SK-N-SH (cell line): ENCODE results near the gene ATP6V1G1. TPM values are rescaled to one million over a fixed set of nuclear protein-coding genes. Genes with fewer than 3 reads are reported as not detected.

Experiments used
- CTCF ChIA-PET: fragments of 300-600, 350-600 bp; formaldehyde crosslinking; extraction: SDS; loops from one replicate; lab custom pipeline; 2021; lab: Yijun Ruan, JAX
- POLR2A ChIA-PET: fragments of 350-600 bp; sonication (Branson Sonifier 250); formaldehyde crosslinking; extraction: SDS; loops from one replicate; lab custom pipeline; 2020; ENCODE audit warnings: antibody characterized with exemption, inconsistent platforms; lab: Yijun Ruan, JAX
- DNase-seq: peaks from one replicate; pipeline ENCODE4 v3.0.0; 2012
- H2AFZ ChIP-seq: fragments of 200-600 bp; sonication (generic); 2 replicates; pipeline ENCODE4 v1.8.1; 2016; ENCODE audit warnings: antibody characterized with exemption, mild to moderate bottlenecking, low read depth
- H3F3A ChIP-seq: fragments of 200-600 bp; sonication (generic); replicated peaks from 2 replicates; pipeline ENCODE3; 2016; ENCODE audit warnings: antibody characterized with exemption, mild to moderate bottlenecking; ENCODE audit not compliant: insufficient read depth
- H3K27ac ChIP-seq, 2 experiments: fragments of 200-500 bp in 1 of 2; fragments of 200-600 bp in 1 of 2; sonication (Bioruptor generic) in 1 of 2; sonication (generic), shearing (Covaris generic) in 1 of 2; 2 replicates each; pipeline versions ENCODE4 v1.5.1 to v1.6.1; 2014 to 2016; ENCODE audit warnings: low read depth in 2 of 2, inconsistent platforms in 1 of 2, low read length in 1 of 2, mild to moderate bottlenecking in 1 of 2, mixed read lengths in 1 of 2
- H3K27me3 ChIP-seq: fragments of 200-600 bp; sonication (generic), shearing (Covaris generic); 2 replicates; pipeline ENCODE4 v1.6.1; 2016; ENCODE audit warnings: mixed run types; ENCODE audit not compliant: insufficient read depth
- H3K36me3 ChIP-seq, 2 experiments: fragments of 200-500 bp in 1 of 2; fragments of 200-600 bp in 1 of 2; sonication (Bioruptor generic) in 1 of 2; sonication (generic) in 1 of 2; replicated peaks in 1 of 2; 2 replicates each; pipeline versions ENCODE3 to v1.5.1; 2014 to 2016; ENCODE audit warnings: low read length in 1 of 2, mild to moderate bottlenecking in 1 of 2; ENCODE audit not compliant: insufficient read depth in 2 of 2, control insufficient read depth in 1 of 2
- H3K4me1 ChIP-seq, 2 experiments: fragments of 200-500 bp in 1 of 2; fragments of 200-600 bp in 1 of 2; sonication (Bioruptor generic) in 1 of 2; sonication (generic), shearing (Covaris generic) in 1 of 2; 2 replicates each; pipeline versions ENCODE4 v1.5.1 to v1.6.1; 2014 to 2016; ENCODE audit warnings: low read depth in 1 of 2, low read length in 1 of 2, mixed run types in 1 of 2; ENCODE audit not compliant: insufficient read depth in 2 of 2, control insufficient read depth in 1 of 2
- H3K4me2 ChIP-seq: fragments of 200-600 bp; sonication (generic), shearing (Covaris generic); 2 replicates; pipeline ENCODE4 v1.6.1; 2017; ENCODE audit warnings: mixed run types
- H3K4me3 ChIP-seq, 2 experiments: fragments of 200-500 bp in 1 of 2; fragments of 200-600 bp in 1 of 2; sonication (Bioruptor generic) in 1 of 2; sonication (generic), shearing (Covaris generic) in 1 of 2; 2 replicates each; pipeline versions ENCODE4 v1.5.1 to v1.8.1; 2014 to 2016; ENCODE audit warnings: low read depth in 2 of 2, inconsistent platforms in 1 of 2, low read length in 1 of 2, mild to moderate bottlenecking in 1 of 2, mixed read lengths in 1 of 2, moderate library complexity in 1 of 2
- H3K79me2 ChIP-seq: fragments of 200-600 bp; sonication (generic); 2 replicates; pipeline ENCODE4 v1.8.1; 2017; ENCODE audit warnings: mild to moderate bottlenecking; ENCODE audit not compliant: insufficient read depth
- H3K9ac ChIP-seq: fragments of 200-600 bp; sonication (generic); 2 replicates; pipeline ENCODE4 v1.6.1; 2017; ENCODE audit warnings: mixed run types
- H3K9me2 ChIP-seq: fragments of 200-600 bp; sonication (generic); 2 replicates; pipeline ENCODE4 v1.6.1; 2017; ENCODE audit warnings: mixed run types
- H3K9me3 ChIP-seq: fragments of 200-600 bp; sonication (generic); 2 replicates; pipeline ENCODE4 v1.6.1; 2017; ENCODE audit warnings: mixed run types, mild to moderate bottlenecking, moderate library complexity
- H4K20me1 ChIP-seq: fragments of 200-600 bp; sonication (generic); 2 replicates; pipeline ENCODE4 v1.6.1; 2017; ENCODE audit warnings: mild to moderate bottlenecking, mixed run types; ENCODE audit not compliant: insufficient read depth
- CHD2 ChIP-seq: fragments of 150-350 bp; IDR thresholded peaks from 2 replicates; pipeline ENCODE4 v1.6.1; 2018; ENCODE audit warnings: low read length; ENCODE audit not compliant: partially characterized antibody
- CTCF ChIP-seq: fragments of 200-600 bp; sonication (generic); IDR thresholded peaks from 2 replicates; pipeline ENCODE4 v1.6.1; 2017; ENCODE audit warnings: antibody characterized with exemption, mild to moderate bottlenecking, moderate library complexity
- ELF1 ChIP-seq: IDR thresholded peaks from 2 replicates; pipeline ENCODE4 v1.4.0; 2012
- FOXJ3 ChIP-seq: sonication (generic); formaldehyde crosslinking; IDR thresholded peaks from 2 replicates; pipeline ENCODE4 v1.5.1; 2020; ENCODE audit warnings: mild to moderate bottlenecking, missing genetic modification reagents
- FOXM1 ChIP-seq: IDR thresholded peaks from 2 replicates; pipeline ENCODE4 v1.4.0; 2012; ENCODE audit warnings: low read depth, mild to moderate bottlenecking
- IRF3 ChIP-seq: fragments of 150-350 bp; IDR thresholded peaks from 2 replicates; pipeline ENCODE4 v1.6.1; 2016; ENCODE audit warnings: mild to moderate bottlenecking, low read depth, low read length
- JUND ChIP-seq: IDR thresholded peaks from 2 replicates; pipeline ENCODE4 v1.4.0; 2012
- MAX ChIP-seq: IDR thresholded peaks from 2 replicates; pipeline ENCODE4 v1.4.0; 2012; ENCODE audit warnings: low read depth
- MEF2A ChIP-seq: IDR thresholded peaks from 2 replicates; pipeline ENCODE4 v1.4.0; 2012; ENCODE audit warnings: low read depth, borderline replicate concordance
- MXI1 ChIP-seq: IDR thresholded peaks from 2 replicates; pipeline ENCODE4 v1.6.1; 2012; ENCODE audit warnings: mild to moderate bottlenecking, low read depth, low read length, improper control_type of control experiment
- NFIC ChIP-seq: IDR thresholded peaks from 2 replicates; pipeline ENCODE4 v1.4.0; 2012; ENCODE audit warnings: borderline replicate concordance
- NRF1 ChIP-seq: IDR thresholded peaks from 2 replicates; pipeline ENCODE4 v1.6.1; 2012; ENCODE audit warnings: low read depth, mild to moderate bottlenecking, low read length
- PBX3 ChIP-seq: IDR thresholded peaks from 2 replicates; pipeline ENCODE4; 2012
- POLR2AphosphoS5 ChIP-seq: IDR thresholded peaks from 2 replicates; pipeline ENCODE4 v1.6.1; 2012; ENCODE audit warnings: low read depth, low read length
- RAD21 ChIP-seq: IDR thresholded peaks from 2 replicates; pipeline ENCODE4 v1.6.1; 2012; ENCODE audit warnings: mild to moderate bottlenecking, low read length
- RCOR1 ChIP-seq: fragments of 150-350 bp; IDR thresholded peaks from 2 replicates; pipeline ENCODE4 v1.6.1; 2017; ENCODE audit warnings: antibody characterized with exemption, low read length
- RFX5 ChIP-seq: IDR thresholded peaks from 2 replicates; pipeline ENCODE4 v1.6.1; 2012; ENCODE audit warnings: mild to moderate bottlenecking, improper control_type of control experiment, low read length
- TAF1 ChIP-seq: IDR thresholded peaks from 2 replicates; pipeline ENCODE4 v1.6.1; 2012; ENCODE audit warnings: low read depth, mild to moderate bottlenecking, low read length, moderate library complexity, borderline replicate concordance
- TCF12 ChIP-seq: IDR thresholded peaks from 2 replicates; pipeline ENCODE4 v1.4.0; 2012
- TEAD4 ChIP-seq: IDR thresholded peaks from 2 replicates; pipeline ENCODE4 v1.4.0; 2012; ENCODE audit warnings: mild to moderate bottlenecking, borderline replicate concordance; ENCODE audit not compliant: insufficient read depth
- YY1 ChIP-seq: IDR thresholded peaks from 2 replicates; pipeline ENCODE4 v1.4.0; 2012; ENCODE audit warnings: low read depth, mild to moderate bottlenecking
- ZBTB33 ChIP-seq: IDR thresholded peaks from 2 replicates; pipeline ENCODE4 v1.4.0; 2012; ENCODE audit warnings: low read depth, borderline replicate concordance
- WGBS: methylation state at CpG from one replicate; pipeline ENCODE4 v1.1.6; 2017; ENCODE audit warnings: low lambda C conversion rate; 5-methylcytosine and 5-hydroxymethylcytosine counted together
- polyA plus RNA-seq, 3 experiments: library from polyadenylated mRNA; depleted of rRNA; stranded (reverse); fragments of >200 nt; gene quantifications; 2 replicates each; pipeline ENCODE4 v1.2.3, GENCODE V29; 2012

ATP6V1G1 gene
- polyA plus RNA-seq (2012; rRNA removed): 119 and 143 TPM in 2 replicates
- 157 and 182 TPM in 2 replicates for polyA plus RNA-seq (2012; cell fraction: cytosol; rRNA removed)
- 47.6 and 61.5 TPM in 2 replicates for polyA plus RNA-seq (2012; cell fraction: nucleus; rRNA removed)

- H3K4me3 ChIP-seq: peak within 1 kb of the TSS; percentile 85 to 91
- WGBS: under 1% methylated on average over 42 of the region's 52 CpGs
- peak within 1 kb of the TSS; percentile 99 for H3K9ac ChIP-seq
- peak; percentile 95 for DNase-seq
- no peaks in the 10 kb centered on the region for H3K27me3 ChIP-seq
- H3K9me2 ChIP-seq: no peaks in the 10 kb centered on the region
- CTCF ChIA-PET: interaction anchor here (0.7 to 1.9 kb wide), 3 partner anchors 66 to 120 kb away, joined by 3 to 5 read pairs (median 3); no protein-coding TSS in a partner anchor
- POLR2A ChIA-PET: interaction anchor here (0.8 to 1.9 kb wide), 10 partner anchors 11 to 182 kb away, joined by 3 to 18 read pairs (median 4); partner anchors contain the start of gene TMEM268
- peak within 1 kb of the TSS; percentile 90 for H3K4me2 ChIP-seq
- H3K9me3 ChIP-seq: no peaks in the 10 kb centered on the region
- peaks cover 9% of the 10 kb centered on the region for H3F3A ChIP-seq
- H2AFZ ChIP-seq: peak within 1 kb of the TSS; percentile 99
- peaks cover 9 to 12% of the 10 kb centered on the region in 2 experiments; a peak in 2 of 4 replicates for H3K4me1 ChIP-seq
- peaks cover 3 to 4% of the 10 kb centered on the region in 2 experiments for H3K36me3 ChIP-seq
- peaks cover 50% of the 10 kb centered on the region for H3K79me2 ChIP-seq
- H4K20me1 ChIP-seq: peaks cover 32% of the 10 kb centered on the region
- peak within 1 kb of the TSS; percentile 77 to 84 for H3K27ac ChIP-seq
- no peak for TF ChIP-seq ZBTB33
- TF ChIP-seq TAF1: peak; percentile 86; the same call in 1 of the 2 replicates
- peak; percentile 87 for TF ChIP-seq YY1
- TF ChIP-seq FOXM1: no peak
- no peak for TF ChIP-seq NFIC
- TF ChIP-seq RAD21: no peak
- TF ChIP-seq TEAD4: no peak
- TF ChIP-seq PBX3: no peak
- TF ChIP-seq MXI1: peak; percentile 72; the same call in 1 of the 2 replicates
- TF ChIP-seq RCOR1: peak; percentile 59
- TF ChIP-seq IRF3: no peak
- TF ChIP-seq NRF1: peak; percentile 93
- TF ChIP-seq FOXJ3: 0 out of 2 replicates have a peak, but pooled peaks have one; percentile 12
- TF ChIP-seq MAX: peak; percentile 84
- no peak for TF ChIP-seq CHD2
- no peak for TF ChIP-seq RFX5
- TF ChIP-seq ELF1: no peak
- TF ChIP-seq POLR2AphosphoS5: peak; percentile 99
- no peak for TF ChIP-seq MEF2A
- no peak for TF ChIP-seq TCF12
- no peak; the same call in 1 of the 2 replicates for TF ChIP-seq CTCF
- no peak for TF ChIP-seq JUND
Observed at GRCh38 chr9:114587345-114588202, at the start of gene ATP6V1G1. TSS of gene ATP6V1G1 (plus strand) at chr9:114587769. CDS start at chr9:114587839, 70 bp downstream.
